Mucosa of rectum (tissue), 2 donors: ENCODE measurements around the gene ZACN.
"Not testable (repeated sequence)": the region's sequence is repeated elsewhere in the genome, so short reads cannot be mapped to it uniquely, and the experiment has no call there.

Source experiments
- H3K27ac ChIP-seq, 2 donors: one replicate each; pipeline ENCODE4 v1.7.0; 2013; ENCODE audit warnings: inconsistent platforms in 2 of 2, low read depth in 2 of 2, low read length in 2 of 2
- H3K27me3 ChIP-seq, 2 donors: one replicate each; pipeline ENCODE4 v1.7.0; 2013; ENCODE audit warnings: low read length in 2 of 2; ENCODE audit not compliant: control insufficient read depth in 2 of 2, insufficient read depth in 2 of 2
- H3K36me3 ChIP-seq, 2 donors: one replicate each; pipeline ENCODE4 v1.7.0; 2013; ENCODE audit warnings: low read length in 2 of 2; ENCODE audit not compliant: control insufficient read depth in 2 of 2, insufficient read depth in 2 of 2
- H3K4me1 ChIP-seq, 2 donors: one replicate each; pipeline ENCODE4 v1.7.0; 2013; ENCODE audit warnings: low read length in 2 of 2, mild to moderate bottlenecking in 1 of 2; ENCODE audit not compliant: control insufficient read depth in 2 of 2, insufficient read depth in 2 of 2
- H3K4me3 ChIP-seq, 2 donors: one replicate each; pipeline ENCODE4 v1.7.0; 2013; ENCODE audit warnings: low read length in 2 of 2
- H3K9ac ChIP-seq, 2 donors: one replicate each; pipeline ENCODE4 v1.7.0; 2013; ENCODE audit warnings: low read length in 2 of 2, low read depth in 1 of 2, mild to moderate bottlenecking in 1 of 2
- H3K9me3 ChIP-seq, 2 donors: one replicate each; pipeline ENCODE4 v1.7.0; 2013; ENCODE audit warnings: low read length in 2 of 2; ENCODE audit not compliant: control insufficient read depth in 2 of 2
- donor health status: healthy.
- donor health status: Normal muscosa, but diverticular disease.

Gene ZACN

DNA sequence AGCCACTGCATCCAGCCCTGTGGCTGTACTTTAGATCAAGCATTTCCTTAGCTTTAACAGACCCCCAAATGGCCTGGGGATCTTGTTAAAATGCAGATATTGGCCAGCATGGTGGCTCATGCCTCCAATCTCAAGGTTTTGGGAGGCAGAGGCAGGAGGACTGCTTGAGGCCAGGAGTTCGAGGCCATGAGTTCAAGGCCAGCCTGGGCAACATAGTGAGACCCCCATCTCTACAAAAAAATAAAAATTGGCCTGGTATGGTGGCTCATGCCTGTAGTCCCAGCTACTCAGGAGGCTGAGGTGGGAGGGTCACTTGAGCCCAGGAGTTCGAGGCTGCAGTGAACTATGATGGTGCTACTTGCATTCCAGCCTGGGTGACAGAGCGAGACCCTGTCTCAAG, 36.1 kb upstream of the ZACN start:
- not testable (repeated sequence) for H3K27ac ChIP-seq, H3K27me3 ChIP-seq, H3K9ac ChIP-seq, H3K4me1 ChIP-seq, H3K4me3 ChIP-seq, H3K9me3 ChIP-seq
- H3K36me3 ChIP-seq, result peaks cover 78 to 83% of the 10 kb centered on the region in 2 donors

DNA sequence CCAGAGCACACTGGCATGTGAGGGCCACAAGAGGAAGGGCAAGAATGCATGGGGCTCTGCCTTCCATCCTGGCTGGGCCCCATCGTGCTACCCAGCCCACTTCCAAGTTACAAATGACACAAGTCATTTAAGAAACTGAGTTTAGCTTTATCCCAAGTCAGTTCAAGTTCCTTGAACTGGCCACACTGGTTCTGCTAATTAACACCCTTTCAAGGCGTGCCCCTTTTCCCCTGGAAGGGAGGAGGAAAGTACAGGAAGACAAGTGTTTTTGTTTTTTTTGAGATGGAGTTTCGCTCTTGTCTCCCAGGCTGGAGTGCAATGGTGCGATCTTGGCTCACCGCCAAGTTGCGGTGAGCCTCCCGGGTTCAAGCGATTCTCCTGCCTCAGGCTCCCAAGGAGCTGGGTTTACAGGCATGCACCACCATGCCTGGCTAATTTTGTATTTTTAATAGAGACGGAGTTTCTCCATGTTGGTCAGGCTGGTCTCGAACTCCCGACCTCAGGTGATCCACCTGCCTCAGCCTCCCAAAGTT, 34.4 kb upstream of the ZACN start:
- H3K27me3 ChIP-seq, H3K27ac ChIP-seq: not testable (repeated sequence)
- peaks cover 79 to 88% of the 10 kb centered on the region in 2 donors for H3K36me3 ChIP-seq

GRCh38 chr17:76046064-76046463, 32.9 kb upstream of the ZACN start:
- Histone ChIP-seq H3K27ac (no peak overlapping the region), H3K9me3 (no peaks in the 10 kb centered on the region), H3K4me1 (peaks cover 0 to 2% of the 10 kb centered on the region in 2 donors), H3K36me3 (peaks cover 71 to 87% of the 10 kb centered on the region in 2 donors), H3K27me3 (no peaks in the 10 kb centered on the region), H3K9ac (no peak overlapping the region), H3K4me3 (no peak overlapping the region)

More for the DNA sequence above, 34.4 kb upstream of the ZACN start:
- H3K4me1 ChIP-seq, H3K9me3 ChIP-seq, H3K9ac ChIP-seq, H3K4me3 ChIP-seq: not testable (repeated sequence)

DNA sequence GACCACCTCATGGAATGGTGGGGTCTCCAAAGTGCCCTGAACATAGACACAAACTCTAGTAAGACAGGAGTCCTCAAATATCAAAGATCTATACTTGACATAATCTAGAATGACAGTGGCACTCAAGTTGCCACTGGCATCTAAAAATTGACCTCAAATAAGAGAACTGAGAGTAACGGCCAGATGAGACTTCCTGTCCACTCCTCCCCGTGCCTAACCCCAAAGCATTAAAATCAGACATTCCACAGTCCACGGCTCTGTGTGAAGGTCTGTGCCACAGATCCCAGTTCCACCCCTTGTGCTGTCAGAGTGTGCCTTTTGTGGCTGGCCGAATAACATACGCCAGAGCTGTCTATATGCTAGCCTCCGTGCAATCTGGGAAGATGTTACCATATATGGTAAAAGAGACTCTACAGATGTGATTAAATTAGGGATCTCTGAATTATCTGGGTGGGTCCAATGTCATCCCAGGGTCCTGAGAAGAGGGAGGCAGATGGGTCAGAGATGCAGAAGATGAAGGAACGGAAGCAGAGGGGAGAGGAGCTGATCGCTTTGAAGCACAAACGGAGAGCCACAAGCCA, 30.9 kb upstream of the ZACN start:
- no peak overlapping the region for H3K27ac ChIP-seq
- H3K36me3 ChIP-seq, result peaks cover 60 to 76% of the 10 kb centered on the region in 2 donors
- no peak overlapping the region for H3K9ac ChIP-seq
- H3K4me3 ChIP-seq, result no peak overlapping the region
- peaks cover 0 to 7% of the 10 kb centered on the region in 2 donors for H3K4me1 ChIP-seq
- H3K27me3 ChIP-seq, result no peaks in the 10 kb centered on the region
- H3K9me3 ChIP-seq, result no peaks in the 10 kb centered on the region

DNA sequence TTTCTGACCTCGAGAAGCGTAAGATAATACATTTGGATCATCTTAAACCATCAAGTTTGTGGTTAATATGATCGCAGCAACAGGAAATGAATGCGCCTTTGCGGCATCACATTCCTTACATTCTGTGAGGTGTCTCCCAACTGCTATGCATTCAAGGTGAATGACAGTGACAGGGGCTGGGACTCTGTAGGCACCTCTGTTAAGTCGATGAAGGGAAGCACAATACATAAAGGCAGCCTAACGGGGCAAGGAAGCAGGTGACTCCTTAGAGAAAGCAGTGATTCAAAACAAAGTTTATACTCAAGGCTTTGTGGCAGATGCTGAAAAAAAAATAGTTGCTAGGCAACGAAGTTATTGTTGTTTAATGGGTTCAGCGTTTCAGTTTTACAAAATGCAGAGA, 30.3 kb upstream of the ZACN start:
- no peak overlapping the region for H3K4me3 ChIP-seq
- peaks cover 60 to 75% of the 10 kb centered on the region in 2 donors for H3K36me3 ChIP-seq
- H3K9ac ChIP-seq, result no peak overlapping the region
- H3K27me3 ChIP-seq, result no peaks in the 10 kb centered on the region
- peaks cover 0 to 9% of the 10 kb centered on the region in 2 donors for H3K4me1 ChIP-seq
- no peak overlapping the region for H3K27ac ChIP-seq
- H3K9me3 ChIP-seq, result no peaks in the 10 kb centered on the region

DNA sequence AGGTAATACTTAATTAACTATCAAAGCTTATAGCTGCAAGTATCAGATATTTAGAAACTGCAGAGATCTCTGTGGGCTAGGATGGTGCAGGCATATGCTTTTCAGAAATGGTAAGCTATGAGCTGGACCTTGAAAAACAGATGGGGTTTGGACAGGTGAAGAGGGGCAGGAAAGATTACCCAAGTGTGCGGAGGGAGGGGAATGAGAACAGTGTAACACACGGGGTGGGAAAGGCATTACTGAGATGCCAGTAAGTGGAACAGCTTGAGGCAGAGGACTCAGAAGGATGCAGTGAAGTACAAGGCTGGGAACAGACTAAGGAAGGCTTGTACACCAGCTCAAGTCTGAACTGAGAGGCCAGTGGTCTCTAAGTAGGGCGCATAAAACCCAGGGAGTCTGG, 29.7 kb upstream of the ZACN start:
- Histone ChIP-seq H3K27ac (no peak overlapping the region), H3K27me3 (no peaks in the 10 kb centered on the region), H3K4me1 (peaks cover 0 to 13% of the 10 kb centered on the region in 2 donors), H3K9me3 (no peaks in the 10 kb centered on the region), H3K36me3 (peaks cover 60 to 75% of the 10 kb centered on the region in 2 donors), H3K9ac (no peak overlapping the region), H3K4me3 (no peak overlapping the region)

DNA sequence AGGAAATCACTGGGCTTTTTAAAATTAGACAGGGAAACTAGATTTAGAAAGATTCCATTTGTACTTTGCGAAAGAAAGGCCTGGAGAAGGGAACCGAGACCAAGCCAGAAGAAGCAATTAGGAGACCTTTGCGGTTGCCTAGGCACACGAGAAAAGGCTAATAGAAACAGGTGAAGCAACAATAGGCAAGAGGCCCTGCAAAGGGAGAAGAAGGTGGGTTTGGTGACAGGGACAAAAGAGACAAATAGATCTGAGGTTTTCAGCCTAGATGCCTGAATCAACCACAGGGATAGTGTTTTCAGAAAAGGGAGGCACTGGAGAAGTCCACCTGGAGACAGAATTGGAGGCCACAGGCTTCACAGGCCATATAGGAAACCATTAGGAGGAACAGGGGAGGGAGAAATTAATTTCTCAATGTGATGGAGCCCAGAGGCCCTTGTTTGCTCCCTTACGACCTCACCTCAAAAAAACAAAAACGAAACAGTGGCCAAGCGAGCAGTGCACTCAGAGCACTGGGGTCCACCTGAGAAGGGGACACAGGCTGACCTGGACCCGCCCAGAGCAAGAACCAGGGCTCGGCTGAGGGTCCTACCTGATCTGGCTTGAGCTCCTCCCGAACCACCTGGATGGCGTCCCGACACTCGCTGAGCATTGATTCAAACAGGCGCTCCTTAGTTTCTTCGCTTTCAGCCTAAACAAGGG, 29.0 kb upstream of the ZACN start:
- H3K27ac ChIP-seq, result no peak overlapping the region
- H3K36me3 ChIP-seq, result peaks cover 52 to 70% of the 10 kb centered on the region in 2 donors
- H3K9ac ChIP-seq, result no peak overlapping the region
- H3K9me3 ChIP-seq, result no peaks in the 10 kb centered on the region
- H3K27me3 ChIP-seq, result no peaks in the 10 kb centered on the region
- peaks cover 0 to 13% of the 10 kb centered on the region in 2 donors for H3K4me1 ChIP-seq
- no peak overlapping the region for H3K4me3 ChIP-seq

GRCh38 chr17:76050538-76051467, 28.2 kb upstream of the ZACN start:
- H3K9me3 ChIP-seq, result no peaks in the 10 kb centered on the region
- no peaks in the 10 kb centered on the region for H3K27me3 ChIP-seq
- peaks cover 50 to 67% of the 10 kb centered on the region in 2 donors for H3K36me3 ChIP-seq
- H3K27ac ChIP-seq, result peak overlapping the region; percentile 29 to 77
- H3K4me1 ChIP-seq, result peaks cover 0 to 13% of the 10 kb centered on the region in 2 donors
- H3K9ac ChIP-seq, result peak overlapping the region in 1 of 2 donors; percentile 51
- H3K4me3 ChIP-seq, result no peak overlapping the region

DNA sequence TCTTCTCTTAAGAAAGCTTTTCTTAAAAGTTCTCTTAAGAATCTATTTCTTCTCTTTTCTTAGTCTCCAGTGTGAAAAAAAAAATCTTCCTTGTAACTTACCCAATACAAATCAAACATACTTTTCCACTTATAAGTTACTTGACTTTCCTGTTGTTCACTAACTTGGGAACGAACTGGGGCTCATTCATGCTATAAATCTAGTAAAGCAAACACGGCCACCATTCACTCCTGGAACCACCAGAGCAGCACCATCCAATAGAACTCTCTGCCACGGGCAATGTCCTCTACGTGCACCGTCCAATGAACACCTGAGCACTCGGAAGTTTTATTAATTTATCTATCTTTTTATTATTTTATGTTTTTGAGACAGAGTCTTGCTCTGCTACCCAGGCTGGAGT, 27.4 kb upstream of the ZACN start:
- H3K27me3 ChIP-seq, result no peaks in the 10 kb centered on the region
- no peaks in the 10 kb centered on the region for H3K9me3 ChIP-seq
- H3K4me1 ChIP-seq, result peaks cover 0 to 13% of the 10 kb centered on the region in 2 donors
- H3K27ac ChIP-seq, result peak overlapping the region; percentile 29 to 77
- peaks cover 52 to 67% of the 10 kb centered on the region in 2 donors for H3K36me3 ChIP-seq
- H3K4me3 ChIP-seq, result no peak overlapping the region
- peak overlapping the region in 1 of 2 donors; percentile 51 for H3K9ac ChIP-seq
